GM19240 (cell line): ENCODE results near the gene BRAP.
A peak's percentile ranks its signal among the peaks of the same experiment; 100 is the strongest.
"Not testable (repeated sequence)": the region's sequence is repeated elsewhere in the genome, so short reads cannot be mapped to it uniquely, and the experiment has no call there.

ENCODE experiments used
- DNase-seq: peaks from one replicate; pipeline ENCODE4 v3.0.0; 2011; ENCODE audit warnings: low spot score; ENCODE audit not compliant: insufficient read length

BRAP gene

GRCh38 chr12:111685811-111686573 lies at the start of gene BRAP, which contains the start of gene ACAD10:
BRAP (minus strand) TSS chr12:111685956; CDS start chr12:111685792, 164 bp downstream.
ACAD10 (plus strand) TSS chr12:111686053; CDS start chr12:111692710, 6,657 bp downstream.
- peak; percentile 94 for DNase-seq

GRCh38 chr12:111733340-111733915 lies 47.7 kb upstream of the BRAP start:
- DNase-seq = no peak

GRCh38 chr12:111732786-111733185 lies 47.0 kb upstream of the BRAP start:
- DNase-seq = no peak

- no peak for DNase-seq
Measured at GRCh38 chr12:111730420-111730819, 44.7 kb upstream of the BRAP start.

- DNase-seq = no peak
Measured at GRCh38 chr12:111728795-111729194, 43.0 kb upstream of the BRAP start.

GRCh38 chr12:111723646-111724360 lies 38.0 kb upstream of the BRAP start:
- DNase-seq = not testable (repeated sequence)

- DNase-seq = no peak
Measured at GRCh38 chr12:111720457-111720856, 34.7 kb upstream of the BRAP start.

- DNase-seq = not testable (repeated sequence)
Measured at GRCh38 chr12:111719316-111719715, 33.6 kb upstream of the BRAP start.

- DNase-seq = no peak
Measured at GRCh38 chr12:111715279-111715678, 29.5 kb upstream of the BRAP start.

GRCh38 chr12:111706145-111706544 lies 20.4 kb upstream of the BRAP start:
- no peak for DNase-seq

- DNase-seq = no peak
Measured at GRCh38 chr12:111705672-111706071, 19.9 kb upstream of the BRAP start.

- DNase-seq = no peak
Measured at GRCh38 chr12:111699962-111700361, 14.2 kb upstream of the BRAP start.

- no peak for DNase-seq
Measured at GRCh38 chr12:111693818-111694217, 8.1 kb upstream of the BRAP start.

- DNase-seq = no peak
Measured at GRCh38 chr12:111692575-111693210, 6.9 kb upstream of the BRAP start.

- DNase-seq = no peak
Measured at GRCh38 chr12:111691262-111691661, 5.5 kb upstream of the BRAP start.

GRCh38 chr12:111687952-111688351 lies 2.2 kb upstream of the BRAP start:
- no peak for DNase-seq

- DNase-seq = no peak
Measured at GRCh38 chr12:111687255-111687654, 1.5 kb upstream of the BRAP start.

- no peak for DNase-seq
Measured at GRCh38 chr12:111686574-111687105, 884 bp upstream of the BRAP start.

- no peak for DNase-seq
Measured at GRCh38 chr12:111685322-111685810, 390 bp downstream of the BRAP start.

GRCh38 chr12:111684485-111685198 lies 1.1 kb downstream of the BRAP start:
- DNase-seq = not testable (repeated sequence)

- DNase-seq = no peak
Measured at GRCh38 chr12:111677186-111677585, 8.6 kb downstream of the BRAP start.
